K562 (cell line): Measurements from ENCODE around the gene USP12. TPM values are rescaled to one million over a fixed set of nuclear protein-coding genes. Genes with fewer than 3 reads are reported as not detected.

ENCODE experiments used
- ATAC-seq: fragments of 200-7000 bp; cut with Tn5 transposase; 3 replicates; pipeline ENCODE4 v1.9.1; 2020; ENCODE audit warnings: moderate library complexity
- BruUV-seq: library from RNA; stranded (reverse); fragments of 400-500 nt; replicated peaks from 2 replicates; lab custom pipeline; 2021; lab: Mats Ljungman, UMichigan
- CTCF ChIA-PET: fragments of 300-600 bp; formaldehyde crosslinking; extraction: SDS; loops from one replicate; lab custom pipeline; 2021; ENCODE audit warnings: low intra/inter-chr PET ratio; lab: Yijun Ruan, JAX
- POLR2A ChIA-PET: fragments of 300-600, 350-650 bp; sonication (Branson Sonifier 250); formaldehyde crosslinking; extraction: SDS; loops from one replicate; lab custom pipeline; 2021; ENCODE audit warnings: antibody characterized with exemption, inconsistent platforms; lab: Yijun Ruan, JAX
- DNase-seq, 4 experiments: peaks; one replicate each; pipeline versions ENCODE4 v3.0.0 to v3.0.0-alpha.2; 2011 to 2018; ENCODE audit warnings: low spot score in 3 of 4, mixed read lengths in 3 of 4; ENCODE audit errors: extremely low read depth in 1 of 4
- FAIRE-seq: peaks from 2 replicates; lab custom pipeline; 2011; peaks lifted over from hg19 to GRCh38; lab: Jason Lieb, UNC
- H2AFZ ChIP-seq: 2 replicates; pipeline ENCODE4 v1.6.0; 2011; ENCODE audit warnings: low read depth, low read length, control low read depth, inconsistent platforms
- H3K27ac ChIP-seq: fragments of 200-600 bp; 3 replicates; pipeline ENCODE4 v1.8.0; 2011; ENCODE audit warnings: low read depth, mild to moderate bottlenecking, control low read depth, inconsistent platforms, low read length, moderate library complexity, mixed read lengths; ENCODE audit errors: extremely low read depth
- H3K27me3 ChIP-seq, 2 experiments: fragments of 300-600 bp in 1 of 2; 2 replicates in 1 of 2; 3 replicates in 1 of 2; pipeline versions ENCODE4 v1.6.0 to v1.8.0; 2011; ENCODE audit warnings: inconsistent platforms in 2 of 2, low read length in 2 of 2, mild to moderate bottlenecking in 1 of 2, mixed read lengths in 1 of 2, moderate library complexity in 1 of 2; ENCODE audit not compliant: control insufficient read depth in 2 of 2, insufficient read depth in 2 of 2
- H3K36me3 ChIP-seq: fragments of 300-600 bp; 3 replicates; pipeline ENCODE4 v1.8.0; 2011; ENCODE audit warnings: mild to moderate bottlenecking, low read length, inconsistent platforms; ENCODE audit not compliant: control insufficient read depth, insufficient read depth
- H3K4me1 ChIP-seq, 2 experiments: fragments of 200-600 bp in 1 of 2; replicated peaks in 1 of 2; 2 replicates in 1 of 2; 3 replicates in 1 of 2; pipeline versions ENCODE4 v1.5.1 to v1.8.0; 2011; ENCODE audit warnings: inconsistent platforms in 2 of 2, low read length in 2 of 2, mild to moderate bottlenecking in 1 of 2, mixed read lengths in 1 of 2, moderate library complexity in 1 of 2; ENCODE audit not compliant: control insufficient read depth in 2 of 2, insufficient read depth in 2 of 2
- H3K4me2 ChIP-seq: 2 replicates; pipeline ENCODE4 v1.6.1; 2011; ENCODE audit warnings: low read length, control low read depth, inconsistent platforms, mixed read lengths; ENCODE audit not compliant: insufficient read depth
- H3K4me3 ChIP-seq: fragments of 200-600 bp; sonication (generic), shearing (Covaris generic); 2 replicates; pipeline ENCODE4 v1.5.1; 2016; ENCODE audit warnings: control low read depth, inconsistent platforms
- H3K79me2 ChIP-seq: fragments of 200-600 bp; 3 replicates; pipeline ENCODE4 v1.8.0; 2011; ENCODE audit warnings: low read length, inconsistent platforms; ENCODE audit not compliant: control insufficient read depth, insufficient read depth
- H3K9ac ChIP-seq, 2 experiments: 2 replicates each; pipeline versions ENCODE4 v1.6.0 to v1.6.1; 2011; ENCODE audit warnings: low read depth in 2 of 2, low read length in 2 of 2, control low read depth in 1 of 2, inconsistent platforms in 1 of 2, mild to moderate bottlenecking in 1 of 2, mixed read lengths in 1 of 2; ENCODE audit not compliant: insufficient read depth in 1 of 2
- H3K9me1 ChIP-seq: one replicate; pipeline ENCODE4 v1.6.0; 2011; ENCODE audit warnings: inconsistent platforms, mild to moderate bottlenecking, low read length, moderate library complexity; ENCODE audit not compliant: control insufficient read depth, insufficient read depth
- H3K9me3 ChIP-seq: replicated peaks from 2 replicates; pipeline ENCODE4 v1.5.1; 2011; ENCODE audit warnings: low read depth, low read length, inconsistent platforms; ENCODE audit not compliant: control insufficient read depth, insufficient read depth
- H4K20me1 ChIP-seq: replicated peaks from 2 replicates; pipeline ENCODE4 v1.6.1; 2011; ENCODE audit warnings: low read length, inconsistent platforms, mixed read lengths; ENCODE audit not compliant: control insufficient read depth, insufficient read depth
- CREB1 ChIP-seq, 2 experiments: sonication (generic) in 1 of 2; formaldehyde crosslinking in 1 of 2; IDR thresholded peaks; 2 replicates each; pipeline versions ENCODE4 v1.6.1 to v1.8.0; 2012 to 2022; ENCODE audit warnings: inconsistent platforms in 1 of 2, mild to moderate bottlenecking in 1 of 2, missing genetic modification reagents in 1 of 2, moderate library complexity in 1 of 2
- CREM ChIP-seq: IDR thresholded peaks from 2 replicates; pipeline ENCODE4 v1.6.1; 2014; ENCODE audit warnings: antibody characterized with exemption, low read depth
- ELF1 ChIP-seq: fragments of 200-800 bp; sonication (Bioruptor generic); IDR thresholded peaks from 2 replicates; pipeline ENCODE4 v1.6.1; 2016; ENCODE audit warnings: missing genetic modification characterization, missing compliant biosample characterization
- EP400 ChIP-seq: fragments of 450-650 bp; IDR thresholded peaks from 2 replicates; pipeline ENCODE4 v1.6.1; 2017; ENCODE audit warnings: antibody characterized with exemption, mild to moderate bottlenecking, moderate library complexity
- FOXA1 ChIP-seq: fragments of 450-650 bp; IDR thresholded peaks from 2 replicates; pipeline ENCODE4 v1.6.1; 2016; ENCODE audit warnings: mild to moderate bottlenecking, borderline replicate concordance
- NFATC3 ChIP-seq: fragments of 450-650 bp; IDR thresholded peaks from 2 replicates; pipeline ENCODE4 v1.6.1; 2017; ENCODE audit warnings: mild to moderate bottlenecking
- NRF1 ChIP-seq, 2 experiments: fragments of 450-650 bp; IDR thresholded peaks in 1 of 2; conservative IDR thresholded peaks in 1 of 2; 2 replicates each; pipeline ENCODE4 v1.6.1; 2014; ENCODE audit warnings: mild to moderate bottlenecking in 2 of 2
- SUPT5H ChIP-seq: fragments of 450-650 bp; IDR thresholded peaks from 2 replicates; pipeline ENCODE4 v1.6.1; 2016
- TSC22D4 ChIP-seq: fragments of 450-650 bp; IDR thresholded peaks from 2 replicates; pipeline ENCODE4 v1.6.1; 2016; ENCODE audit warnings: missing genetic modification characterization, missing biosample characterization, control low read depth
- XRCC4 ChIP-seq: IDR thresholded peaks from one replicate; pipeline ENCODE4 v1.6.1; 2011; ENCODE audit not compliant: insufficient read depth, insufficient read length; ENCODE audit errors: extremely low read depth
- ZNF76 ChIP-seq: fragments of 250-450 bp; sonication (Bioruptor Pico); IDR thresholded peaks from 2 replicates; pipeline ENCODE4 v1.4.0; 2020; ENCODE audit warnings: mild to moderate bottlenecking, moderate library complexity, borderline replicate concordance
- WGBS: fragments of 100-300 bp; shearing (Covaris generic); methylation state at CpG from one replicate; pipeline ENCODE4 v1.1.6; 2016; ENCODE audit warnings: low coverage, mixed read lengths; ENCODE audit not compliant: insufficient coverage; ENCODE audit errors: missing lambda C conversion rate; 5-methylcytosine and 5-hydroxymethylcytosine counted together
- in situ Hi-C: fragments of 300-500 bp; cut with MboI; formaldehyde crosslinking; loops from 4 replicates; pipeline ENCODE4 v1.15.0; 2018; ENCODE audit warnings: inconsistent platforms, mixed read lengths
- intact Hi-C: fragments of 100-400 bp; cut with micrococcal nuclease; formaldehyde crosslinking; loops from 2 replicates; pipeline ENCODE4 v1.14.2; 2022
- polyA plus RNA-seq, 8 experiments: library from polyadenylated mRNA; depleted of rRNA in 4 of 8; stranded (reverse) in 5 of 8; unstranded in 3 of 8; fragments of >200 nt; fragmentation: Nextera tagmentation in 2 of 8; fragmentation: Illumina TruSeq in 1 of 8; extraction: Ambion mirVana in 2 of 8; extraction: Trizol in 1 of 8; gene quantifications; 2 replicates each; pipeline versions ENCODE4 v1.2.1 to v1.2.3, GENCODE V29; 2011 to 2014; ENCODE audit warnings: inconsistent platforms in 1 of 8, missing spikeins in 1 of 8
- total RNA-seq, 7 experiments: library from RNA; depleted of rRNA in 6 of 7; stranded (reverse); fragments of >200 nt in 6 of 7; fragmentation: Illumina TruSeq in 2 of 7; extraction: Trizol in 2 of 7; gene quantifications; 2 replicates each; pipeline versions ENCODE4 v1.2.1 to v1.2.3, GENCODE V29; 2011 to 2021; ENCODE audit warnings: low replicate concordance in 1 of 7
- TF ChIP-seq, protein P1 (sequence below): fragments of 450-650 bp; IDR thresholded peaks from 2 replicates; pipeline ENCODE4 v1.7.0; 2016; ENCODE audit warnings: borderline replicate concordance
- TF ChIP-seq, protein P2 (sequence below): fragments of 250-450 bp; sonication (Bioruptor Pico); IDR thresholded peaks from 2 replicates; pipeline ENCODE4 v1.8.0; 2021; ENCODE audit warnings: borderline replicate concordance, mild to moderate bottlenecking, moderate library complexity; ENCODE audit not compliant: poor library complexity, severe bottlenecking
- TF ChIP-seq, protein P3 (sequence below): fragments of 250-450 bp; sonication (Bioruptor Pico); IDR thresholded peaks from 2 replicates; pipeline ENCODE4 v1.8.0; 2022; ENCODE audit warnings: inconsistent platforms, mild to moderate bottlenecking, moderate library complexity, borderline replicate concordance
- TF ChIP-seq, protein P4 (sequence below): fragments of 250-450 bp; sonication (Bioruptor Pico); IDR thresholded peaks from 2 replicates; pipeline ENCODE4 v1.4.0; 2020; ENCODE audit warnings: mild to moderate bottlenecking, moderate library complexity

Gene USP12
- total and polyA plus RNA-seq, 9 of the 15 experiments (the other 6 are each of a cell fraction or from before 2014, with no cell fraction given): 1.8 to 20.5 (median 13.3) TPM

DNA sequence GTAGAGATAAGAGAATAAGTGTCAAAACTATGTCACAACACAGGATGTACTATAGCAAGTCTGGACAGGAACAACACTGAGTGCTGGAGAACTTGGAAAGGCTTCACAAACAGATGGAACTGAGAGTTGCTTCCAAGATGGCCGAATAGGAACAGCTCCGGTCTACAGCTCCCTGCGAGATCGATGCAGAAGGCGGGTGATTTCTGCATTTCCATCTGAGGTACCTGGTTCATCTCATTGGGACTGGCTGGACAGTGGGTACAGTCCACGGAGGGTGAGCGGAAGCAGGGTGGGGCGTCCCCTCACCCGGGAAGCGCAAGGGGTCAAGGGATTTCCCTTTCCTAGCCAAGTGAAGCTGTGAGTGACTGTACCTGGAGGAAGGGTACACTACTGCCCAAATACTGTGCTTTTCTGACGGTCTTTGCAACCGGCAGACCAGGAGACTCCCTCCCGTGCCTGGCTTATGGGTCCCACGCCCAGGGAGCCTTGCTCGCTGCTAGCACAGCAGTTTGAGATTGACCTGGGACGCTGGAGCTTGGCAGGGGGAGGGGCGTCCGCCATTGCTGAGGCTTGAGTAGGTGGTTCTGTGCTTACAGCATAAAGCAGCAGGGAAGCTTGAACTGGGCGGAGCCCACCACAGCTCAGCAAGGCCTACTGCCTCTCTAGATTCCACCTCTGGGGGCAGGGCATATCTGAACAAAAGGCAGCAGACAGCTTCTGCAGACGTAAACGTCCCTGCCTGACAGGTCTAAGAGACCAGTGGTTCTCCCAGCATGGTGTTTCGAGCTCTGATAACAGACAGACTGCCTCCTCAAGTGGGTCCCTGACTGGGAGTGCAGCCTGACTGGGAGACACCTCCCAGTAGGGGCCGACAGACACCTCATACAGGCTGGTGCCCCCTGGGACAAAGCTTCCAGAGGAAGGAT lies 46.0 kb downstream of the USP12 start:
- Histone ChIP-seq H3K4me1 (peaks cover 0 to 22% of the 10 kb centered on the region in 2 experiments; a peak in 2 of 5 replicates), H3K9me3 (peaks cover 8% of the 10 kb centered on the region), H3K27ac (peak overlapping the region; percentile 99), H3K9ac (peak overlapping the region; percentile 85 to 90), H3K79me2 (peaks cover 84% of the 10 kb centered on the region), H3K27me3 (no peaks in the 10 kb centered on the region), H4K20me1 (no peaks in the 10 kb centered on the region), H3K4me3 (peak overlapping the region; percentile 57), H2AFZ (peak overlapping the region; percentile 98), H3K9me1 (no peaks in the 10 kb centered on the region), H3K4me2 (peak overlapping the region; percentile 97), H3K36me3 (peaks cover 2% of the 10 kb centered on the region; the same call in 1 of the 3 replicates)
- ChIA-PET CTCF (no interaction called here), POLR2A (interaction anchor here (0.5 to 3.4 kb wide), 12 partner anchors 8 to 138 kb away, joined by 3 to 24 read pairs (median 4); no protein-coding TSS in a partner anchor)
- DNase-seq (peak; percentile 33 to 92 (median 52)), FAIRE-seq (peak; percentile 99), ATAC-seq (peak; percentile 97)
- in situ Hi-C loops: no loop called here
- TSS peak; percentile 50 for BruUV-seq
- 2% methylated on average over 20 of the region's 23 CpGs for WGBS
- intact Hi-C loops: loop anchor here (1.0 to 10.0 kb wide), 5 partner anchors 45 to 232 kb away; partner anchors contain the start of gene USP12
- TF ChIP-seq CREM (peak; percentile 47), ELF1 (tag) (no peak), CREB1 (IDR thresholded peaks at IDR 0.05) (no peak), CREB1 (CRISPR knock-in tag; IDR thresholded peaks at IDR 0.05) (peak; percentile 31; the same call in 1 of the 2 replicates), EP400 (peak; percentile 53; the same call in 1 of the 2 replicates), NFATC3 (no peak), FOXA1 (no peak), XRCC4 (no peak), NRF1 (conservative IDR thresholded peaks at IDR 0.05 in 1 of 2, IDR thresholded peaks at IDR 0.05 in 1 of 2) (peak; percentile 32 to 50; a peak in 3 of 4 replicates), TSC22D4 (tag) (no peak), SUPT5H (peak; percentile 57; the same call in 1 of the 2 replicates), ZNF76 (CRISPR knock-in tag) (no peak)
- TF ChIP-seq, protein P1, sequence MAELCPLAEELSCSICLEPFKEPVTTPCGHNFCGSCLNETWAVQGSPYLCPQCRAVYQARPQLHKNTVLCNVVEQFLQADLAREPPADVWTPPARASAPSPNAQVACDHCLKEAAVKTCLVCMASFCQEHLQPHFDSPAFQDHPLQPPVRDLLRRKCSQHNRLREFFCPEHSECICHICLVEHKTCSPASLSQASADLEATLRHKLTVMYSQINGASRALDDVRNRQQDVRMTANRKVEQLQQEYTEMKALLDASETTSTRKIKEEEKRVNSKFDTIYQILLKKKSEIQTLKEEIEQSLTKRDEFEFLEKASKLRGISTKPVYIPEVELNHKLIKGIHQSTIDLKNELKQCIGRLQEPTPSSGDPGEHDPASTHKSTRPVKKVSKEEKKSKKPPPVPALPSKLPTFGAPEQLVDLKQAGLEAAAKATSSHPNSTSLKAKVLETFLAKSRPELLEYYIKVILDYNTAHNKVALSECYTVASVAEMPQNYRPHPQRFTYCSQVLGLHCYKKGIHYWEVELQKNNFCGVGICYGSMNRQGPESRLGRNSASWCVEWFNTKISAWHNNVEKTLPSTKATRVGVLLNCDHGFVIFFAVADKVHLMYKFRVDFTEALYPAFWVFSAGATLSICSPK: no peak
- TF ChIP-seq, protein P2, sequence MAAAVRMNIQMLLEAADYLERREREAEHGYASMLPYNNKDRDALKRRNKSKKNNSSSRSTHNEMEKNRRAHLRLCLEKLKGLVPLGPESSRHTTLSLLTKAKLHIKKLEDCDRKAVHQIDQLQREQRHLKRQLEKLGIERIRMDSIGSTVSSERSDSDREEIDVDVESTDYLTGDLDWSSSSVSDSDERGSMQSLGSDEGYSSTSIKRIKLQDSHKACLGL (CRISPR knock-in tag): no peak
- TF ChIP-seq, protein P3, sequence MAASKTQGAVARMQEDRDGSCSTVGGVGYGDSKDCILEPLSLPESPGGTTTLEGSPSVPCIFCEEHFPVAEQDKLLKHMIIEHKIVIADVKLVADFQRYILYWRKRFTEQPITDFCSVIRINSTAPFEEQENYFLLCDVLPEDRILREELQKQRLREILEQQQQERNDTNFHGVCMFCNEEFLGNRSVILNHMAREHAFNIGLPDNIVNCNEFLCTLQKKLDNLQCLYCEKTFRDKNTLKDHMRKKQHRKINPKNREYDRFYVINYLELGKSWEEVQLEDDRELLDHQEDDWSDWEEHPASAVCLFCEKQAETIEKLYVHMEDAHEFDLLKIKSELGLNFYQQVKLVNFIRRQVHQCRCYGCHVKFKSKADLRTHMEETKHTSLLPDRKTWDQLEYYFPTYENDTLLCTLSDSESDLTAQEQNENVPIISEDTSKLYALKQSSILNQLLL (CRISPR knock-in tag): no peak
- TF ChIP-seq, protein P4, sequence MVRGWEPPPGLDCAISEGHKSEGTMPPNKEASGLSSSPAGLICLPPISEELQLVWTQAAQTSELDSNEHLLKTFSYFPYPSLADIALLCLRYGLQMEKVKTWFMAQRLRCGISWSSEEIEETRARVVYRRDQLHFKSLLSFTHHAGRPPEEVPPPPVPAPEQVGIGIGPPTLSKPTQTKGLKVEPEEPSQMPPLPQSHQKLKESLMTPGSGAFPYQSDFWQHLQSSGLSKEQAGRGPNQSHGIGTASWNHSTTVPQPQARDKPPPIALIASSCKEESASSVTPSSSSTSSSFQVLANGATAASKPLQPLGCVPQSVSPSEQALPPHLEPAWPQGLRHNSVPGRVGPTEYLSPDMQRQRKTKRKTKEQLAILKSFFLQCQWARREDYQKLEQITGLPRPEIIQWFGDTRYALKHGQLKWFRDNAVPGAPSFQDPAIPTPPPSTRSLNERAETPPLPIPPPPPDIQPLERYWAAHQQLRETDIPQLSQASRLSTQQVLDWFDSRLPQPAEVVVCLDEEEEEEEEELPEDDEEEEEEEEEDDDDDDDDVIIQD (CRISPR knock-in tag): no peak
